ENCODE data around the gene P2RY6. TPM values are rescaled to one million over a fixed set of nuclear protein-coding genes. Genes with fewer than 3 reads are reported as not detected.

P2RY6 gene
- total and polyA plus RNA-seq, 2 of the 8 experiments (the other 6 are each of a cell fraction or from before 2014, with no cell fraction given), result 0.15 TPM; not detected in 1

- H2BK20ac ChIP-seq (ENCODE audit: low read length), result 0 out of 2 replicates have a peak overlapping the region, but pooled peaks have one; percentile 48
- peaks cover 0 to 14% (median 8%) of the 10 kb centered on the region in 4 experiments; a peak in 6 of 7 replicates for H3K4me1 ChIP-seq (replicated peaks in 1 of 4; ENCODE audit: control insufficient read depth in 3 of 4, insufficient read depth in 4 of 4, low read length in 3 of 4)
- no peak overlapping the region for H3K14ac ChIP-seq (ENCODE audit: insufficient read length)
- H2AK5ac ChIP-seq (ENCODE audit: low read depth, low read length), result no peak overlapping the region
- H3K27ac ChIP-seq (ENCODE audit: low read depth, low read length), result no peak overlapping the region
- no peak overlapping the region for H3K23ac ChIP-seq (ENCODE audit: insufficient read length)
- H3K4ac ChIP-seq (replicated peaks; ENCODE audit: insufficient read length, low read depth, low read length), result no peak overlapping the region
- H3K9me3 ChIP-seq (ENCODE audit: insufficient read depth in 2 of 2, low read depth in 1 of 2, low read length in 1 of 2), result no peaks in the 10 kb centered on the region
- FAIRE-seq (no peak), DNase-seq (ENCODE audit: low read depth in 1 of 2, low spot score in 2 of 2) (no peak)
- H3K9ac ChIP-seq (replicated peaks in 1 of 4; ENCODE audit: extremely low read depth in 1 of 4, low read depth in 3 of 4, low read length in 3 of 4), result no peak overlapping the region
- ChIA-PET CTCF (ENCODE audit: partially characterized antibody) (interaction anchor here (0.7 to 25.1 kb wide), 6 partner anchors 11 to 80 kb away, joined by 3 to 383 read pairs (median 172); no protein-coding TSS in a partner anchor), POLR2A (ENCODE audit: partially characterized antibody) (interaction anchor here (0.8 to 1.7 kb wide), 4 partner anchors 14 to 21 kb away, joined by 3 to 5 read pairs (median 4); no protein-coding TSS in a partner anchor)
- H4K8ac ChIP-seq (ENCODE audit: extremely low read depth, insufficient read depth, low read length), result no peak overlapping the region
- H3K23me2 ChIP-seq (ENCODE audit: low read depth, low read length), result peaks cover 9% of the 10 kb centered on the region; the same call in 1 of the 2 replicates
- H4K5ac ChIP-seq (ENCODE audit: insufficient read length, low read depth, low read length), result no peak overlapping the region
- H2BK5ac ChIP-seq (ENCODE audit: low read depth, low read length), result no peak overlapping the region
- H2BK120ac ChIP-seq (replicated peaks; ENCODE audit: low read depth, low read length), result no peak overlapping the region
- H4K20me1 ChIP-seq (replicated peaks in 1 of 2; ENCODE audit: control insufficient read depth in 1 of 2, insufficient read depth in 2 of 2, low read length in 2 of 2), result peaks cover 18 to 35% of the 10 kb centered on the region in 2 experiments
- no peak overlapping the region for H2BK12ac ChIP-seq (ENCODE audit: low read depth, low read length)
- WGBS, 2 experiments (ENCODE audit: extremely low coverage in 1 of 2, insufficient coverage in 1 of 2, insufficient read length in 1 of 2, insufficient replicate concordance in 2 of 2, low coverage in 1 of 2, low lambda C conversion rate in 2 of 2, missing lambda C conversion rate in 1 of 2), result 92% methylated on average over 1 of the region's 1 CpG; no CpG with 5 or more reads in 1 of the 2 experiments
- no peaks in the 10 kb centered on the region for H3K36me3 ChIP-seq (ENCODE audit: control insufficient read depth in 2 of 4, insufficient read depth in 4 of 4, low read length in 3 of 4)
- H4K91ac ChIP-seq (replicated peaks; ENCODE audit: insufficient read length, low read length), result no peak overlapping the region
- peaks cover 0 to 28% (median 20%) of the 10 kb centered on the region in 4 experiments; a peak in 5 of 7 replicates for H3K27me3 ChIP-seq (replicated peaks in 1 of 4; ENCODE audit: control insufficient read depth in 3 of 4, extremely low read depth in 1 of 4, insufficient read depth in 3 of 4, low read length in 3 of 4)
- TF ChIP-seq TEAD4 (IDR thresholded peaks at IDR 0.05; ENCODE audit: low read depth, low read length), result no peak
- no peak for TF ChIP-seq TAF1 (IDR thresholded peaks at IDR 0.05; ENCODE audit: low read depth, low read length)
- TF ChIP-seq CREB1 (IDR thresholded peaks at IDR 0.05), result no peak
- no peak for TF ChIP-seq RXRA (IDR thresholded peaks at IDR 0.05; ENCODE audit: insufficient read depth, low read depth, low read length)
- H3K79me1 ChIP-seq (ENCODE audit: low read depth, low read length), result peaks cover 7% of the 10 kb centered on the region
- H3K79me2 ChIP-seq (ENCODE audit: control insufficient read depth in 1 of 2, insufficient read depth in 2 of 2, low read length in 2 of 2), result no peaks in the 10 kb centered on the region
- no peak overlapping the region for H3K18ac ChIP-seq (ENCODE audit: extremely low read depth, low read length)
- H3K4me3 ChIP-seq (ENCODE audit: extremely low read depth in 1 of 4, insufficient read depth in 2 of 4, low read depth in 3 of 4, low read length in 4 of 4), result no peak overlapping the region
- no peak overlapping the region for H2AFZ ChIP-seq (ENCODE audit: low read length)
- H2BK15ac ChIP-seq (ENCODE audit: low read length), result no peak overlapping the region
- no peak overlapping the region for H3K4me2 ChIP-seq (ENCODE audit: insufficient read depth in 1 of 2, low read depth in 2 of 2, low read length in 2 of 2)
- H3K56ac ChIP-seq (replicated peaks; ENCODE audit: insufficient read length, low read depth, low read length), result no peak overlapping the region
Measured at GRCh38 chr11:73313652-73314051, 41.5 kb downstream of the P2RY6 start.

Measured in H1 (cell line).